D341Med (cell line): ENCODE results near the gene FGG.
A peak's percentile ranks its signal among the peaks of the same experiment; 100 is the strongest.

Experiments used
- DNase-seq: peaks from one replicate; pipeline ENCODE4 v3.0.0; 2012; ENCODE audit warnings: low spot score

FGG gene

GRCh38 chr4:154612472-154613414 lies at the start of gene FGG:
TSS of gene FGG (minus strand) at chr4:154612656. CDS start at chr4:154612609, 47 bp downstream.
- no peak for DNase-seq

- no peak for DNase-seq
Measured at GRCh38 chr4:154660052-154660451, 47.6 kb upstream of the FGG start.

- no peak for DNase-seq
Measured at GRCh38 chr4:154658680-154659405, 46.4 kb upstream of the FGG start.

GRCh38 chr4:154643493-154643892 lies 31.0 kb upstream of the FGG start:
- DNase-seq, result no peak

- DNase-seq, result no peak
Measured at GRCh38 chr4:154642373-154643009, 30.0 kb upstream of the FGG start.

GRCh38 chr4:154640999-154641398 lies 28.5 kb upstream of the FGG start:
- DNase-seq, result no peak

GRCh38 chr4:154634058-154634457 lies 21.6 kb upstream of the FGG start:
- DNase-seq, result no peak

- no peak for DNase-seq
Measured at GRCh38 chr4:154631828-154632227, 19.4 kb upstream of the FGG start.

- DNase-seq, result no peak
Measured at GRCh38 chr4:154630324-154630723, 17.9 kb upstream of the FGG start.

- peak; percentile 85 for DNase-seq
Measured at GRCh38 chr4:154626793-154627484, 14.5 kb upstream of the FGG start.

GRCh38 chr4:154625971-154626370 lies 13.5 kb upstream of the FGG start:
- no peak for DNase-seq

- no peak for DNase-seq
Measured at GRCh38 chr4:154623995-154624394, 11.5 kb upstream of the FGG start.

GRCh38 chr4:154623436-154623835 lies 11.0 kb upstream of the FGG start:
- DNase-seq, result no peak

GRCh38 chr4:154622598-154622997 lies 10.1 kb upstream of the FGG start:
- DNase-seq, result peak; percentile 49

- no peak for DNase-seq
Measured at GRCh38 chr4:154620111-154620510, 7.7 kb upstream of the FGG start.

GRCh38 chr4:154618708-154619315 lies 6.4 kb upstream of the FGG start:
- peak; percentile 68 for DNase-seq

GRCh38 chr4:154617820-154618317 lies 5.4 kb upstream of the FGG start:
- no peak for DNase-seq

GRCh38 chr4:154616731-154617130 lies 4.3 kb upstream of the FGG start:
- DNase-seq, result no peak

- DNase-seq, result no peak
Measured at GRCh38 chr4:154616287-154616686, 3.8 kb upstream of the FGG start.

- no peak for DNase-seq
Measured at GRCh38 chr4:154615211-154615610, 2.8 kb upstream of the FGG start.

GRCh38 chr4:154614306-154614705 lies 1.9 kb upstream of the FGG start:
- DNase-seq, result no peak
